Measurements from ENCODE around the gene C9orf43. TPM values are rescaled to one million over a fixed set of nuclear protein-coding genes. Genes with fewer than 3 reads are reported as not detected.

The C9orf43 gene
- polyA plus RNA-seq, 1 experiment = 0.23 TPM

- Histone ChIP-seq H3K4me3 (ENCODE audit: low read depth, low read length) (no peak overlapping the region), H3K36me3 (ENCODE audit: control insufficient read depth, insufficient read depth, low read length) (peaks cover 10% of the 10 kb centered on the region), H3K27me3 (ENCODE audit: control insufficient read depth, insufficient read depth, low read length) (no peaks in the 10 kb centered on the region)
- CTCF ChIA-PET = interaction anchor here (0.6 to 1.5 kb wide), 3 partner anchors 60 to 139 kb away, joined by 3 read pairs; no protein-coding TSS in a partner anchor
- DNase-seq (ENCODE audit: low read depth) = no peak
- no peak for TF ChIP-seq CTCF (IDR thresholded peaks at IDR 0.05; ENCODE audit: insufficient read depth, low read depth, low read length)
- POLR2A ChIA-PET = no interaction called here
Observed at GRCh38 chr9:113395000-113395861, 15.3 kb upstream of the C9orf43 start.

DNA sequence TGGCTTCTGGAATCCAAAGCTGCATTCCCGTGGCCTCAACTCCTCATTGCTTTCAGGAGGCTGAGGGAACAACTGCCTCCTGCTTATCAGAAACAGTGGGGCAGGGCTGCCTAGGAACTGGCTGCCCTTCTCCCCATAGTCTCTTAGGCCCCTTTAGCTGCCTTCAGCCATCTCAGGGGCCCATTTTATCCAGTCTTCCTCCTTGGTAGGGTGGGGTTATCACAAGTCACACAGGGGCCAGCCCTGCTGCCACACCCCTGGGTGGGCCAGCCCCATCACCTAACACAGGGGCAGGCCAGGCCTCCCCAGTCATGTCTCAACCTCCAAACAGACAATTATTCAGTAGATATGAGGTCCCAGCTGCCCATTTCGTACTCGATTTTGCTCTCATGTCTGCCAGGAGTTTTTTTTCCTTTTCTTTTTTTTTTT is 13.3 kb upstream of the C9orf43 start:
- H3K4me3 ChIP-seq (ENCODE audit: low read depth, low read length) = no peak overlapping the region
- DNase-seq (ENCODE audit: low read depth) = no peak
- no peak for TF ChIP-seq CTCF (IDR thresholded peaks at IDR 0.05; ENCODE audit: insufficient read depth, low read depth, low read length)
- H3K27me3 ChIP-seq (ENCODE audit: control insufficient read depth, insufficient read depth, low read length) = no peaks in the 10 kb centered on the region
- peaks cover 2% of the 10 kb centered on the region for H3K36me3 ChIP-seq (ENCODE audit: control insufficient read depth, insufficient read depth, low read length)
- CTCF ChIA-PET = no interaction called here
- POLR2A ChIA-PET = no interaction called here

DNA sequence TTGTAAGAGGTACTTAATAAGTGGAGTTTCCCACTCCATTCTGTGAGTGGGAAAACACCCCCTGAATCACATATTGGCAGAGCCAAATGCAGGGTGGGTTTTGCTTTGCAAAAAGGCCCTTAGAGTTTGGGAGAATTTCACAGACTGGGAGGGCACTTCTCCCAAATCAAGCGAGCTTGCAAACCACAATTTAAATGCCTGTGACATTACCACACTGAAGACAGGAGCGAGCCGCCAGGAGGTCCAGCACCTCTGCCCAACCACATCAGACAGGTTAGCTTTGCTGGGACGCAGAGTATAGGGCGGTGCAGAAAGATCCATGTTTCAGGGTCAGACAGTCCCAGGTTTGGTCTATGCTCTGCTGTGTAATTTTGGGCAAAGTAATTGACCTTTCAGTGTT is 11.8 kb upstream of the C9orf43 start:
- no peaks in the 10 kb centered on the region for H3K27me3 ChIP-seq (ENCODE audit: control insufficient read depth, insufficient read depth, low read length)
- DNase-seq (ENCODE audit: low read depth) = no peak
- no peak for TF ChIP-seq CTCF (IDR thresholded peaks at IDR 0.05; ENCODE audit: insufficient read depth, low read depth, low read length)
- POLR2A ChIA-PET = no interaction called here
- no peak overlapping the region for H3K4me3 ChIP-seq (ENCODE audit: low read depth, low read length)
- H3K36me3 ChIP-seq (ENCODE audit: control insufficient read depth, insufficient read depth, low read length) = no peaks in the 10 kb centered on the region
- CTCF ChIA-PET = interaction anchor here (1.0 to 10.2 kb wide), 7 partner anchors 10 to 256 kb away, joined by 3 to 74 read pairs (median 4); partner anchors contain the start of genes C9orf43 and POLE3

GRCh38 chr9:113399646-113400200 is 10.8 kb upstream of the C9orf43 start:
- no peak overlapping the region for H3K4me3 ChIP-seq (ENCODE audit: low read depth, low read length)
- DNase-seq (ENCODE audit: low read depth) = no peak
- H3K36me3 ChIP-seq (ENCODE audit: control insufficient read depth, insufficient read depth, low read length) = no peaks in the 10 kb centered on the region
- H3K27me3 ChIP-seq (ENCODE audit: control insufficient read depth, insufficient read depth, low read length) = no peaks in the 10 kb centered on the region
- ChIA-PET POLR2A (no interaction called here), CTCF (interaction anchor here (2.3 to 10.2 kb wide), 5 partner anchors 9 to 259 kb away, joined by 7 to 74 read pairs (median 20); partner anchors contain the start of genes C9orf43 and POLE3)
- TF ChIP-seq CTCF (IDR thresholded peaks at IDR 0.05; ENCODE audit: insufficient read depth, low read depth, low read length) = no peak
